Lung (tissue), 12 donors: ENCODE data around the gene TRPM3. TPM values are rescaled to one million over a fixed set of nuclear protein-coding genes. Genes with fewer than 3 reads are reported as not detected.

Source experiments
- ATAC-seq: fragments of 200-7000 bp; cut with Tn5 transposase; one replicate; pipeline ENCODE4 v1.9.1; 2020; ENCODE audit warnings: moderate number of reproducible peaks; ENCODE audit not compliant: insufficient read depth, low FRiP score
- DNase-seq, 3 donors: peaks; one replicate each; pipeline ENCODE4 v3.0.0-alpha.2; 2013 to 2017
- H3K27ac ChIP-seq, 2 donors: one replicate each; pipeline ENCODE4 v1.5.1; 2013; ENCODE audit warnings: mild to moderate bottlenecking in 2 of 2, moderate library complexity in 2 of 2, control low read depth in 1 of 2, inconsistent platforms in 1 of 2, low read depth in 1 of 2, low read length in 1 of 2
- H3K27me3 ChIP-seq, 3 donors: one replicate each; pipeline ENCODE4 v1.5.1; 2013; ENCODE audit warnings: low read length in 2 of 3; ENCODE audit not compliant: control insufficient read depth in 3 of 3, insufficient read depth in 3 of 3
- H3K36me3 ChIP-seq, 4 donors: one replicate each; pipeline ENCODE4 v1.5.1; 2013; ENCODE audit warnings: low read length in 4 of 4, mild to moderate bottlenecking in 1 of 4, moderate library complexity in 1 of 4; ENCODE audit not compliant: control insufficient read depth in 4 of 4, insufficient read depth in 4 of 4
- H3K4me1 ChIP-seq, 5 donors: one replicate each; pipeline ENCODE4 v1.5.1; 2013; ENCODE audit warnings: low read length in 5 of 5, mild to moderate bottlenecking in 2 of 5, moderate library complexity in 1 of 5; ENCODE audit not compliant: control insufficient read depth in 5 of 5, insufficient read depth in 5 of 5
- H3K4me3 ChIP-seq: one replicate; pipeline ENCODE4 v1.5.1; 2013; ENCODE audit warnings: mild to moderate bottlenecking, control low read depth, moderate library complexity
- H3K9ac ChIP-seq, 2 donors: one replicate each; pipeline ENCODE4 v1.5.1; 2013; ENCODE audit warnings: low read length in 2 of 2, control low read depth in 1 of 2; ENCODE audit not compliant: insufficient read depth in 1 of 2
- H3K9me3 ChIP-seq, 4 donors: one replicate each; pipeline ENCODE4 v1.5.1; 2013; ENCODE audit warnings: low read length in 3 of 4, mild to moderate bottlenecking in 1 of 4, moderate library complexity in 1 of 4; ENCODE audit not compliant: control insufficient read depth in 4 of 4, insufficient read depth in 3 of 4
- CTCF ChIP-seq: IDR thresholded peaks from 2 replicates; pipeline ENCODE4 v1.5.1; 2012; ENCODE audit warnings: mild to moderate bottlenecking; ENCODE audit errors: control extremely low read depth, extremely low read depth
- WGBS, 2 donors: extraction: QIAGEN DNeasy Blood & Tissue Kit; methylation state at CpG; one replicate each; pipeline ENCODE4 v1.1.7; 2013; 5-methylcytosine and 5-hydroxymethylcytosine counted together
- polyA plus RNA-seq, 2 donors: library from polyadenylated mRNA; stranded (reverse); fragments of 200-250 nt; gene quantifications; one replicate each; pipeline ENCODE4 v1.2.1, GENCODE V29; 2013
- total RNA-seq, 2 donors: library from RNA; depleted of rRNA in 1 of 2; stranded (reverse); fragments of >200 nt in 1 of 2; gene quantifications; one replicate each; pipeline ENCODE4 v1.2.1, GENCODE V29; 2014 to 2021
- donor health status: control.
- donor health status: control.
- donor health status: Bipolar disorder and iron deficiency.
- donor health status: healthy.
- donor health status: DM: yes; HTN: yes; CAD: no.

The TRPM3 gene
- total and polyA plus RNA-seq, 4 donors = 0.02 to 1.4 (median 0.49) TPM; not detected in 1

GRCh38 chr9:70601000-70601951 lies 520.1 kb downstream of the TRPM3 start:
- no peak overlapping the region for H3K4me3 ChIP-seq
- WGBS, 2 donors = 36 to 57% methylated on average over 31 of the region's 31 CpGs
- no peak for TF ChIP-seq CTCF
- DNase-seq (peak; percentile 96 to 99 (median 99)), ATAC-seq (peak; percentile 60)
- no peaks in the 10 kb centered on the region for H3K27me3 ChIP-seq
- H3K4me1 ChIP-seq = peaks cover 0 to 24% (median 13%) of the 10 kb centered on the region in 5 donors
- H3K27ac ChIP-seq = peak overlapping the region; percentile 78 to 80
- no peaks in the 10 kb centered on the region for H3K36me3 ChIP-seq
- no peaks in the 10 kb centered on the region for H3K9me3 ChIP-seq
- no peak overlapping the region for H3K9ac ChIP-seq

- 51 to 71% methylated on average over 1 of the region's 1 CpG for WGBS, 2 donors
- no peak overlapping the region for H3K9ac ChIP-seq
- no peak overlapping the region for H3K4me3 ChIP-seq
- H3K4me1 ChIP-seq = peaks cover 0 to 24% (median 13%) of the 10 kb centered on the region in 5 donors
- H3K9me3 ChIP-seq = no peaks in the 10 kb centered on the region
- no peak for TF ChIP-seq CTCF
- DNase-seq (peak; percentile 43 to 58 (median 46)), ATAC-seq (no peak)
- H3K27ac ChIP-seq = peak overlapping the region; percentile 78 to 80
- H3K36me3 ChIP-seq = no peaks in the 10 kb centered on the region
- H3K27me3 ChIP-seq = no peaks in the 10 kb centered on the region
These were observed 520.9 kb downstream of the TRPM3 start for GRCh38 chr9:70600506-70600905.

DNA sequence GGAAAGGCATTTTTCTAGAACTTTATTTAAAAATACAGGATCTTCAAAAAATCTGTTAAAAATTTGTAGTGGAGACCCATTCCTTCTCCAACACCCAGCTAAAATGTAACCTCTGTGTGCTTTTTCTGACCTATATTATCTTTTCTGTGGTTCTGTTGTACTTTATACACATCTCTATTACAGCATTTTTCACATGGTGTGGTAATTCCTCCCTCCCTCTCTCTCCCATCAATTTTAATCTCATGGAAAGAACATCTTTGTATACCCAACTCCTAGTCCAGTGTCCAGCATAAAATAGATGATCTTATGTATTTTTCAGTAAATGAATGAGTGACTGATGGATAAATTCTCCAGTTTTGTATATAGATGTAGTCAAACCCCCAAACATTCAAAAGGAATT lies 523.5 kb downstream of the TRPM3 start:
- Histone ChIP-seq H3K36me3 (no peaks in the 10 kb centered on the region), H3K4me3 (no peak overlapping the region), H3K4me1 (peaks cover 0 to 38% (median 13%) of the 10 kb centered on the region in 5 donors), H3K9ac (no peak overlapping the region), H3K27ac (no peak overlapping the region), H3K9me3 (no peaks in the 10 kb centered on the region), H3K27me3 (no peaks in the 10 kb centered on the region)
- ATAC-seq (no peak), DNase-seq (no peak)
- no peak for TF ChIP-seq CTCF
